ENCODE measurements around the gene GFRA1.

Gene GFRA1

DNA sequence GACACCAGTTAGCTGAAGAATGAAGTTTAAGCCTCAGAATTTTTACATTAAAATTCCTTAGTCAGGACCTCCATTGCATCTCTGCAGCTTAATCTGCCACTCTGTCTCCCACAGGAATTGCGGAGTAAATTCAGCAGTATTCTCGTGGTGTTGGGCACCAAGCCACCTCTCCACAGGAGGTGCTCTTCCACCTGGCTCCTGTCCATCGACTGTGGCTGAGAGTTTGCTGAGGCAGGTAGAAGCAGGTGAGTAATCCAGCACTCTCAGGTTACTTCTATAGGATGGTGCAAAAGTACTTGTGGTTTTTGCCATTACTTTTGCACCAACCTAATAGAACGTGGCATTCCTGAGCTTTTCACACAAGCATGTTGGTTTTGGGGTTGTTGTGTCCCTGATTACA, 134.1 kb downstream of the GFRA1 start:
- Histone ChIP-seq H3K9ac (ENCODE audit: low read depth in 1 of 2, low read length in 2 of 2) (no peak overlapping the region), H3K27me3 (ENCODE audit: control insufficient read depth in 2 of 2, insufficient read depth in 2 of 2, low read length in 2 of 2) (no peaks in the 10 kb centered on the region), H3K4me1 (ENCODE audit: control insufficient read depth in 2 of 2, insufficient read depth in 2 of 2, low read length in 2 of 2) (no peaks in the 10 kb centered on the region)

DNA sequence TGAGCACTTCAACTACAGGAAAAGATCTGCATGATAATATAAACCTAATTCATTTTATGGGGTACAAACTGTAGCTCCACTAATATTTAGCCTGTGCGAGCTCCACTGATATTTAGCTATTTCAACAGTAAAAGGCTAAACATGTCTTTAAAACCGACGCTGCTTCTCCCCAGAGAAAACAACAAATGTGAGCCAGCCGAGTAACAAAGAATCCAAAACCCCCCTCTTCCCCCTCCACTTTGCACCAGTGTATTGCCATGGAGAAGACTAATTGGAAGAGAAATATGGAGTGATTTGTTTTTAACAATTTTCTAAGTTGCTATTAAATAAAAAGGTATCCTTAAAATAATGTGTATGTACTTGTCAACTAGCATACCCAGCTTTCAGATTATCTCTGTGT, 136.7 kb downstream of the GFRA1 start:
- no peaks in the 10 kb centered on the region for H3K27me3 ChIP-seq (ENCODE audit: control insufficient read depth in 2 of 2, insufficient read depth in 2 of 2, low read length in 2 of 2)
- H3K9me3 ChIP-seq (ENCODE audit: control insufficient read depth in 2 of 2, low read length in 2 of 2), result no peaks in the 10 kb centered on the region
- H3K4me1 ChIP-seq (ENCODE audit: control insufficient read depth in 2 of 2, insufficient read depth in 2 of 2, low read length in 2 of 2), result no peaks in the 10 kb centered on the region
- H3K4me3 ChIP-seq (ENCODE audit: low read length in 2 of 2), result no peak overlapping the region
- no peaks in the 10 kb centered on the region for H3K36me3 ChIP-seq (ENCODE audit: control insufficient read depth in 2 of 2, insufficient read depth in 2 of 2, low read length in 2 of 2)
- H3K9ac ChIP-seq (ENCODE audit: low read depth in 1 of 2, low read length in 2 of 2), result no peak overlapping the region
- no peak overlapping the region for H3K27ac ChIP-seq (ENCODE audit: low read depth in 2 of 2, low read length in 2 of 2)

More for the DNA sequence above, 134.1 kb downstream of the GFRA1 start:
- Histone ChIP-seq H3K27ac (ENCODE audit: low read depth in 2 of 2, low read length in 2 of 2) (no peak overlapping the region), H3K4me3 (ENCODE audit: low read length in 2 of 2) (no peak overlapping the region), H3K36me3 (ENCODE audit: control insufficient read depth in 2 of 2, insufficient read depth in 2 of 2, low read length in 2 of 2) (no peaks in the 10 kb centered on the region), H3K9me3 (ENCODE audit: control insufficient read depth in 2 of 2, low read length in 2 of 2) (no peaks in the 10 kb centered on the region)

DNA sequence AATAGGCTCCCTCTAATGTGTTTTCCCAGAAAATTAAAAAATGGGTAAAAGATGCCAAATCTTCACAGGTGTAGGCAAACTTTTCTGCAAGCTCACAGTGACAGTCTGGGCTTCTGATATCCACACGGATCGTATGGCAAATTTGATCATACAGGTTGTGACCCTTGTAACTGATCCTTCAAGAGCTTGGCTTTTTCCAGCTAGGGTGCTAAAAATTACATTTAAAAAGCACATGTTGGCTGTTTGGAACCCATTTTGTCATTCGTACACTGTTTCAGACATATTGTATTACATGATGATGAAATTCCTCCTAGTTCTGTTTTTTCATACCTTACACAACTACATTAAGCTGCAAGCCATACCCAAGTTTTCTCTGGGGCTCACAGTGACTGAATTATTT, 138.7 kb downstream of the GFRA1 start:
- no peaks in the 10 kb centered on the region for H3K27me3 ChIP-seq (ENCODE audit: control insufficient read depth in 2 of 2, insufficient read depth in 2 of 2, low read length in 2 of 2)
- H3K36me3 ChIP-seq (ENCODE audit: control insufficient read depth in 2 of 2, insufficient read depth in 2 of 2, low read length in 2 of 2), result no peaks in the 10 kb centered on the region
- no peaks in the 10 kb centered on the region for H3K4me1 ChIP-seq (ENCODE audit: control insufficient read depth in 2 of 2, insufficient read depth in 2 of 2, low read length in 2 of 2)
- H3K27ac ChIP-seq (ENCODE audit: low read depth in 2 of 2, low read length in 2 of 2), result no peak overlapping the region
- H3K4me3 ChIP-seq (ENCODE audit: low read length in 2 of 2), result no peak overlapping the region
- no peak overlapping the region for H3K9ac ChIP-seq (ENCODE audit: low read depth in 1 of 2, low read length in 2 of 2)
- no peaks in the 10 kb centered on the region for H3K9me3 ChIP-seq (ENCODE audit: control insufficient read depth in 2 of 2, low read length in 2 of 2)

DNA sequence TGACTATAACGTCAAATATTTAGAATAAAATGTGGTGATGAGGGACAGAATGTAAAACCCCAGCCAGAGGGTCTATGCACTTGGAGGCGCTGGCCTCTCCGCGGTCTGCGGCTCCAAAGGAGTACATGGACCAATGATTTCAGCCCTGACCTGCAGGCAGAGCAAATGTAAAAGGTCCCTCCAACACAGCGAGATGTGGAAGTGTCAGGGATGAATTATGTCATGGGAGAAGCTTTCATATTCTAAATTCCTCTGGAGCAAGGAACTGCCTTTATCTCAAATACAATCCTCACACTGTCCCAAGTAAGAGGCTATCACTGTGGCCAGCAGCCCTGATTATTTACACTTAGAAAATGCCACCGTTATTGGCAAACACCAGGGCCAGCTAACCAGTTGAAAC, 139.4 kb downstream of the GFRA1 start:
- Histone ChIP-seq H3K9ac (ENCODE audit: low read depth in 1 of 2, low read length in 2 of 2) (no peak overlapping the region), H3K27me3 (ENCODE audit: control insufficient read depth in 2 of 2, insufficient read depth in 2 of 2, low read length in 2 of 2) (no peaks in the 10 kb centered on the region), H3K4me1 (ENCODE audit: control insufficient read depth in 2 of 2, insufficient read depth in 2 of 2, low read length in 2 of 2) (no peaks in the 10 kb centered on the region)

DNA sequence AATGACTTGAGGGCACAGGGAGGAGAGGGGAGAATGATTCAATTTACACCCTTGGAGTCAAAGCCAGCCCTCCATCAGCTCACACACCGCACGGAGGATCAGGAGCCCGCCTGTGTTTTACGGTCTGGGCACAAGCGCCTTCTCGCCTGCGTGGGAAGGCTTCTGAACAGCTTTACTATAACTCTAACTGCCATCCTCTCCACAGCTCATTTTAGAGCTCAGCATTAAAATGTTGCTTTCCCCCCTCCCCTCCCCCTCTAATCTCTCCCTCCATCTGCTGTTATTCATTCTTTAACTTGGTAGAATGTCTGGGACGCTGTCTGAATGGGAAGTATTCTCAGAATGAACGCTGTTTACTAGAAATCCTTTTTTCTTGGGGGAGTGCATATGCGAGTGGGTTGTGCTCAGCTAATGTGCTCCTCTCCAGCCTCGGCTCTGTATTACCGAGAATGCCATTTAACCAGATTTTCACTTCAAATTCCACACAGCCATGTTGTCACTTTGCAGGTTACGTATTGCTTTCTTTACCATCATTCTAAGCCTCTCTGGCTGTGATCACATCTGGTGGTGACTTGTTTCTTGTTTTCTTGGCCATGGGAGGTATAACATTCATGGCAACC, 140.1 kb downstream of the GFRA1 start:
- no peaks in the 10 kb centered on the region for H3K36me3 ChIP-seq (ENCODE audit: control insufficient read depth in 2 of 2, insufficient read depth in 2 of 2, low read length in 2 of 2)
- no peak overlapping the region for H3K27ac ChIP-seq (ENCODE audit: low read depth in 2 of 2, low read length in 2 of 2)
- H3K9ac ChIP-seq (ENCODE audit: low read depth in 1 of 2, low read length in 2 of 2), result no peak overlapping the region
- no peak overlapping the region for H3K4me3 ChIP-seq (ENCODE audit: low read length in 2 of 2)
- H3K4me1 ChIP-seq (ENCODE audit: control insufficient read depth in 2 of 2, insufficient read depth in 2 of 2, low read length in 2 of 2), result no peaks in the 10 kb centered on the region
- H3K9me3 ChIP-seq (ENCODE audit: control insufficient read depth in 2 of 2, low read length in 2 of 2), result no peaks in the 10 kb centered on the region
- H3K27me3 ChIP-seq (ENCODE audit: control insufficient read depth in 2 of 2, insufficient read depth in 2 of 2, low read length in 2 of 2), result no peaks in the 10 kb centered on the region

More for the DNA sequence above, 139.4 kb downstream of the GFRA1 start:
- Histone ChIP-seq H3K36me3 (ENCODE audit: control insufficient read depth in 2 of 2, insufficient read depth in 2 of 2, low read length in 2 of 2) (no peaks in the 10 kb centered on the region), H3K27ac (ENCODE audit: low read depth in 2 of 2, low read length in 2 of 2) (no peak overlapping the region), H3K9me3 (ENCODE audit: control insufficient read depth in 2 of 2, low read length in 2 of 2) (no peaks in the 10 kb centered on the region), H3K4me3 (ENCODE audit: low read length in 2 of 2) (no peak overlapping the region)

- no peak overlapping the region for H3K9ac ChIP-seq (ENCODE audit: low read depth in 1 of 2, low read length in 2 of 2)
- no peak overlapping the region for H3K4me3 ChIP-seq (ENCODE audit: low read length in 2 of 2)
- H3K4me1 ChIP-seq (ENCODE audit: control insufficient read depth in 2 of 2, insufficient read depth in 2 of 2, low read length in 2 of 2), result no peaks in the 10 kb centered on the region
- no peaks in the 10 kb centered on the region for H3K27me3 ChIP-seq (ENCODE audit: control insufficient read depth in 2 of 2, insufficient read depth in 2 of 2, low read length in 2 of 2)
- H3K36me3 ChIP-seq (ENCODE audit: control insufficient read depth in 2 of 2, insufficient read depth in 2 of 2, low read length in 2 of 2), result no peaks in the 10 kb centered on the region
- H3K27ac ChIP-seq (ENCODE audit: low read depth in 2 of 2, low read length in 2 of 2), result no peak overlapping the region
- no peaks in the 10 kb centered on the region for H3K9me3 ChIP-seq (ENCODE audit: control insufficient read depth in 2 of 2, low read length in 2 of 2)
These were observed 143.0 kb downstream of the GFRA1 start for GRCh38 chr10:116130006-116130405.

- Histone ChIP-seq H3K27me3 (ENCODE audit: control insufficient read depth in 2 of 2, insufficient read depth in 2 of 2, low read length in 2 of 2) (no peaks in the 10 kb centered on the region), H3K4me3 (ENCODE audit: low read length in 2 of 2) (no peak overlapping the region), H3K9me3 (ENCODE audit: control insufficient read depth in 2 of 2, low read length in 2 of 2) (no peaks in the 10 kb centered on the region), H3K36me3 (ENCODE audit: control insufficient read depth in 2 of 2, insufficient read depth in 2 of 2, low read length in 2 of 2) (no peaks in the 10 kb centered on the region), H3K9ac (ENCODE audit: low read depth in 1 of 2, low read length in 2 of 2) (no peak overlapping the region), H3K27ac (ENCODE audit: low read depth in 2 of 2, low read length in 2 of 2) (no peak overlapping the region), H3K4me1 (ENCODE audit: control insufficient read depth in 2 of 2, insufficient read depth in 2 of 2, low read length in 2 of 2) (no peaks in the 10 kb centered on the region)
These were observed 145.9 kb downstream of the GFRA1 start for GRCh38 chr10:116126954-116127695.

GRCh38 chr10:116126239-116126638, 146.8 kb downstream of the GFRA1 start:
- Histone ChIP-seq H3K36me3 (ENCODE audit: control insufficient read depth in 2 of 2, insufficient read depth in 2 of 2, low read length in 2 of 2) (no peaks in the 10 kb centered on the region), H3K9ac (ENCODE audit: low read depth in 1 of 2, low read length in 2 of 2) (no peak overlapping the region), H3K27me3 (ENCODE audit: control insufficient read depth in 2 of 2, insufficient read depth in 2 of 2, low read length in 2 of 2) (no peaks in the 10 kb centered on the region), H3K27ac (ENCODE audit: low read depth in 2 of 2, low read length in 2 of 2) (no peak overlapping the region), H3K4me1 (ENCODE audit: control insufficient read depth in 2 of 2, insufficient read depth in 2 of 2, low read length in 2 of 2) (no peaks in the 10 kb centered on the region), H3K9me3 (ENCODE audit: control insufficient read depth in 2 of 2, low read length in 2 of 2) (no peaks in the 10 kb centered on the region), H3K4me3 (ENCODE audit: low read length in 2 of 2) (no peak overlapping the region)

DNA sequence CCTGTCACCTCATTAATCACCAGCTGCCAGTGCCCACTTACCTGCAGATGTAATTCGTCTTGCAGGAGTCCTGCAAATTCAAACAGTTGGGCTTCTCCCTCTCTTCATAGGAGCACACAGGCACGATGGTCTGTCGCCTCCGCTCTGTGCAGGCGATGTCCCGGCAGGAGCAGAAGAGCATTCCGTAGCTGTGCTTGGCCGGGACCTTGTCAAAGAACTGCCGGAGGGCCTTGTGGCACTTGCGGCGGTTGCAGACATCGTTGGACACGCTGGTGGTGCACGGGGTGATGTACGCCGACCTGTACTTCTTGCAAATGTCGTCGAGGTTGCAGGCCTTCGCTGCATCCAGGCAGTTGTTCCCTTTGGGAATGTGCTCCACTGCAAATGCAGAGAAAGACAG, 147.8 kb downstream of the GFRA1 start:
- Histone ChIP-seq H3K4me3 (ENCODE audit: low read length in 2 of 2) (no peak overlapping the region), H3K27me3 (ENCODE audit: control insufficient read depth in 2 of 2, insufficient read depth in 2 of 2, low read length in 2 of 2) (no peaks in the 10 kb centered on the region), H3K36me3 (ENCODE audit: control insufficient read depth in 2 of 2, insufficient read depth in 2 of 2, low read length in 2 of 2) (no peaks in the 10 kb centered on the region), H3K9ac (ENCODE audit: low read depth in 1 of 2, low read length in 2 of 2) (no peak overlapping the region), H3K9me3 (ENCODE audit: control insufficient read depth in 2 of 2, low read length in 2 of 2) (no peaks in the 10 kb centered on the region), H3K27ac (ENCODE audit: low read depth in 2 of 2, low read length in 2 of 2) (no peak overlapping the region), H3K4me1 (ENCODE audit: control insufficient read depth in 2 of 2, insufficient read depth in 2 of 2, low read length in 2 of 2) (no peaks in the 10 kb centered on the region)

DNA sequence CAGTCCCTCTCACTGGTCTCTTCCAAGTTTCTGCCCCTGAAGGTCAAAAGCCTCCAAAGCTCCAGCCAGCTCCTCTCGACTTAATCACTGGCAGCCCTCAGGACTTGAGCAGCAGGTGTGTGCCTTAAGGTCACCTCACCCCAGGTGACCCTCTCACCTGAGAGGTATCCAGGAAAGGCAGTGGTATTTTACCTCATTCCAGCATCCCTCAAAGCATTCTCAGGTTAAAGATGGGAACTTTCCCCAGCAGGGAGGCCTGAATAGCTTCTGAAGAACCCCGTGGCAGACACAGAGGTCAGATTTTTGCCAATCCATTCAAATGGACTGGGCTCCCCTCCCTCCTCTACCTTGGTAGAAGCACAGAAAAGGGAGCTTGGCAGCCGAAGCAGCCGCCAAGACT, 148.2 kb downstream of the GFRA1 start:
- no peak overlapping the region for H3K4me3 ChIP-seq (ENCODE audit: low read length in 2 of 2)
- no peaks in the 10 kb centered on the region for H3K9me3 ChIP-seq (ENCODE audit: control insufficient read depth in 2 of 2, low read length in 2 of 2)
- H3K36me3 ChIP-seq (ENCODE audit: control insufficient read depth in 2 of 2, insufficient read depth in 2 of 2, low read length in 2 of 2), result no peaks in the 10 kb centered on the region
- no peak overlapping the region for H3K27ac ChIP-seq (ENCODE audit: low read depth in 2 of 2, low read length in 2 of 2)
- no peak overlapping the region for H3K9ac ChIP-seq (ENCODE audit: low read depth in 1 of 2, low read length in 2 of 2)
- H3K27me3 ChIP-seq (ENCODE audit: control insufficient read depth in 2 of 2, insufficient read depth in 2 of 2, low read length in 2 of 2), result no peaks in the 10 kb centered on the region
- no peaks in the 10 kb centered on the region for H3K4me1 ChIP-seq (ENCODE audit: control insufficient read depth in 2 of 2, insufficient read depth in 2 of 2, low read length in 2 of 2)
